Choroid plexus epithelial cell (primary cell): ENCODE results near the gene OR5A1.
"Not testable (repeated sequence)": the region's sequence is repeated elsewhere in the genome, so short reads cannot be mapped to it uniquely, and the experiment has no call there.

Experiments
- DNase-seq: peaks from one replicate; pipeline ENCODE4 v3.0.0-alpha.2; 2010; ENCODE audit warnings: low read depth
- H3K4me3 ChIP-seq: 2 replicates; pipeline ENCODE4 v1.5.1; 2011; ENCODE audit warnings: low read depth, mild to moderate bottlenecking, control low read depth, low read length, moderate library complexity
- TF ChIP-seq, protein P1 (sequence below): conservative IDR thresholded peaks from 2 replicates; pipeline ENCODE4 v1.5.1; 2011; ENCODE audit warnings: low read depth, mild to moderate bottlenecking, control low read depth, inconsistent platforms, low read length, moderate library complexity

Gene OR5A1

DNA sequence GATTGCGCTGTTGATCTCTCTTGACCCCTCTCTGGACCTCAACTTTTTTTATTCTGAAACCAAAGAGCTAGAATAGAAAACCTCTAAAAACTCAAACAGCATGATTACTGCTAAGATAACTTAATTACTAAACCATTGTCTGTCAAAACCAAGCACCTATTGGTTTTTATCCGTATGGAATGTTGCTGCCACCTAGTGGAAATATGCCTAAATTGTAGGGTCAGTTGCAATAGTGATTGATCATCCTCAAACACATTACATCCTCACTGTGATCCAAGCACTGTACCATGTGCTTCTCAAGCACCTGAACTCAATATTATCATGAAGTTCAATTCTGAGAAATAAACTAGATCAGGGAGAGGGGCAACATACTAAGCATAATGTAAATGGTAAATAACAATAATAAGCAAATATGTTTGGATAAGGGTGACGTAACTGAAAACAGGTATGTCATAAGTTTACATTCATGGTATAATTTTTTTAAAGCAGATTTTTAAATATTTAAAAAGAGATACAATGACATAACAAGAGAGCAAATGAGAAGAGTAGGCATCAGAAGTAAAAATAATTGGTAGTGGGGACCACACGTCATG lies 6.2 kb upstream of the OR5A1 start:
- DNase-seq: peak; percentile 69
- H3K4me3 ChIP-seq: no peak overlapping the region
- TF ChIP-seq, protein P1, sequence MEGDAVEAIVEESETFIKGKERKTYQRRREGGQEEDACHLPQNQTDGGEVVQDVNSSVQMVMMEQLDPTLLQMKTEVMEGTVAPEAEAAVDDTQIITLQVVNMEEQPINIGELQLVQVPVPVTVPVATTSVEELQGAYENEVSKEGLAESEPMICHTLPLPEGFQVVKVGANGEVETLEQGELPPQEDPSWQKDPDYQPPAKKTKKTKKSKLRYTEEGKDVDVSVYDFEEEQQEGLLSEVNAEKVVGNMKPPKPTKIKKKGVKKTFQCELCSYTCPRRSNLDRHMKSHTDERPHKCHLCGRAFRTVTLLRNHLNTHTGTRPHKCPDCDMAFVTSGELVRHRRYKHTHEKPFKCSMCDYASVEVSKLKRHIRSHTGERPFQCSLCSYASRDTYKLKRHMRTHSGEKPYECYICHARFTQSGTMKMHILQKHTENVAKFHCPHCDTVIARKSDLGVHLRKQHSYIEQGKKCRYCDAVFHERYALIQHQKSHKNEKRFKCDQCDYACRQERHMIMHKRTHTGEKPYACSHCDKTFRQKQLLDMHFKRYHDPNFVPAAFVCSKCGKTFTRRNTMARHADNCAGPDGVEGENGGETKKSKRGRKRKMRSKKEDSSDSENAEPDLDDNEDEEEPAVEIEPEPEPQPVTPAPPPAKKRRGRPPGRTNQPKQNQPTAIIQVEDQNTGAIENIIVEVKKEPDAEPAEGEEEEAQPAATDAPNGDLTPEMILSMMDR: peak; percentile 71

DNA sequence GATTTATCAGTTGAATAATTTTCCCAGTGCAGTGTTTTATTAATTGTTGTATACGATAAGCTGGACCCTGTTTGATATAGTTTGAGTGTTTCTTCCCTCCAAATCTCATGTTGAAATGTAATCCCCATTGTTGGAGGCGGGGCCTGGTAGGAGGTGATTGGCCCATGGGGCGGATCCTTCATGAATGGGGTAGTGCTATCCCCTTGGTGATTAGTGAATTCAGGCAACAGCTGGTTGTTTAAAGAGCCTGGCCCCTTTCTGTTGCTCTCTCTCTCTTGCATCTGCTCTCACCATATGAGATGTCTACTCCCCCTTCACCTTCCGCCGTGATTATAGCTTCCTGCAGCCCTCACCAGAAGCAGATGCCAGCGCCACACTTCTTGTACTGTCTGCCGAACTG lies 1.5 kb downstream of the OR5A1 start:
- no peak for DNase-seq
- TF ChIP-seq, protein P1: no peak
- no peak overlapping the region for H3K4me3 ChIP-seq

DNA sequence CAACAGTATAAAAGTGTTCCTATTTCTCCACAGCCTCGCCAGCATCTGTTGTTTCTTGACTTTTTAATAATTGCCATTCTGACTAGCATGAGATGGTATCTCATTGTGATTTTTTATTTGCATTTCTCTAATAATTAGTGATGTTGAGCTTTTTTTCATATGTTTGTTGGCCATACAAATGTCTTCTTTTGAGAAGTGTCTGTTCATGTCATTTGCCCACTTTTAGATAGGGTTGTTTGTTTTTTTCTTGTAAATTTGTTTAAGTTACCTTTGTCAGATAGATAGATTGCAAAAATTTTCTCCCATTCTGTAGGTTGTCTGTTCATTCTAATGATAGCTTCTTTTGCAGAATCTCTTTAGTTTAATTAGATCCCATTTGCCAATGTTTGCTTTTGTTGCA lies 9.4 kb downstream of the OR5A1 start:
- not testable (repeated sequence) for H3K4me3 ChIP-seq, DNase-seq

DNA sequence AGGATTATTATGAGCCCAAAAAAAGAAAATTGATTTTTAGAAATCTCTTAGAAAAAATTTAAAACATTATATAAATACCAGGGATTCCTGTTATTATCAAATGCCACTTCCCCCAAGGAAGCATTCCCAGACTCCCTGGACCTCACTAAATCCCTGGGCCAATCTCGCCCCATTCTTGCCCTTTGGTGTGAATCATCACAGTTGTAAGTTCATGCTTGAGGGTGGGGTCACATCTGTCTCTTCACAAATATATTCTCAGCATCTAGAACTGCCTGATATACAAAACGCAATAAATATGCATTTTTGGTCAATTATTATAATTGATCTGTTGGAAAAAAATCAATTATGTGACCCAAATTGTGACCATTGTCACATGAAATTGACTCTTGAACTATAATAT lies 12.2 kb downstream of the OR5A1 start:
- TF ChIP-seq, protein P1: no peak
- H3K4me3 ChIP-seq: no peak overlapping the region
- DNase-seq: no peak

DNA sequence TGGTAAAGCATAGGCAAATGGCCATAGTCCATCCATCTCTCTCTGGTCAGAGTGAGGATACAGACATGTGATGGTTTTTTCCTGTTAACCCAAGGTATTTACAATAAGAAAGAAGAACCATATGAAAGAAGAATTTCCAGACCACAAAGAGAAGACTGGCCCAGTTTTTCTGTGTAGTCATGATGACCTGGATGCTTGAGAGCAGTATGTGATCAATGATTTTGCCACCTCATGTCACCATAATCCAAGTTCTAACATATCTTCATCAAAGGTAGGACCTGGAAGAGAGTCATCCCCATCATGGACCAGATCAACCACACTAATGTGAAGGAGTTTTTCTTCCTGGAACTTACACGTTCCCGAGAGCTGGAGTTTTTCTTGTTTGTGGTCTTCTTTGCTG lies 20.4 kb downstream of the OR5A1 start, which contains the start of gene OR4D6:
Gene OR4D6, plus strand, starts transcription at position 301 of the 400 bp plus-strand sequence. Its CDS starts 0 bp downstream, at position 301.
- no peak for DNase-seq
- no peak within 1 kb of the TSS for H3K4me3 ChIP-seq
- TF ChIP-seq, protein P1: no peak

DNA sequence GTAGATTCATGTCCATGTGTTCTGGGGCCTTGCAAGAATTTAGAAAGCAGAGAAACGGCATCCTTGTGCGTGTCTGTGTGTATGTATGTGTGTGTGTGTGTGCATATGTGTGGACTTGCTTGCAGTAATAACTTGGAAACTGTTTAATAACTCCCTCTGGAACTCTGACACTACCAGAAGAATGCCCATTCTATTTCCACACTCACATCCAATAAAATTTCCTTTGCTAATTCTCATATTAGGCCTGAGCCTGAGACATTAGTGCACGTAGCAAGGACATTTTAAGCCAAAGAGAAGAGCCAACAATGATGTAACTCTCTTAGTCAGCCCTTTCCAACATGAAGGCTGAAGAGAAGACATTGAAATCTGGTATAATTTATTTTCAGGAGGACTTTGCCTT lies 23.6 kb downstream of the OR5A1 start:
- H3K4me3 ChIP-seq: no peak overlapping the region
- no peak for DNase-seq
- TF ChIP-seq, protein P1: no peak

DNA sequence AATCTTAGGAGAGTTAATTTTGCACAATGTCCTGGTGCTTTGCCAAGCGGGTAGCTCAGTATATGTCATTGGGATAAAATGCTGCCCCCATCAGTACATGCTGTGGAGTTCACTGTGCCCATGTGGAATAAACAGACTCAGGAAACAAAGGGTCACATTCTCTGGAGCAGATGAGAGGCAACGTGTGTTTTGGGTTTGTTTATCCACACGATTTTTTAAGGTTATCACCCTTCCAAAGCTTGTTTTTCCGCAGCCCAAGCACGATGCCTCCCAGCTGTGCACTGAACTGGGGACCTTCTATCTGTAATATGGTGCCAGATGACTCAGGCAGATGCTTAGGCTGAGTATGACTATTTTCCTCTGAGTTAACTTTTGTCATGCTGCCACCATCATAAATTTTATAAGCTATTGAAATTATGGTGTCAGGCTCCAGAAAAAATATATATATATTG lies 26.9 kb downstream of the OR5A1 start:
- TF ChIP-seq, protein P1: no peak
- H3K4me3 ChIP-seq: no peak overlapping the region
- DNase-seq: peak; percentile 24
